Kidney tubule cell (primary cell): ENCODE results near the gene XG.
"Not testable (repeated sequence)": the region's sequence is repeated elsewhere in the genome, so short reads cannot be mapped to it uniquely, and the experiment has no call there.

ENCODE experiments used
- DNase-seq: peaks from one replicate; pipeline ENCODE4 v3.0.0-alpha.2; 2018; ENCODE audit warnings: low spot score

XG gene

GRCh38 chrX:2735270-2735669 lies 16.6 kb upstream of the XG start:
- no peak for DNase-seq

- no peak for DNase-seq
These were observed 11.2 kb upstream of the XG start for GRCh38 chrX:2740672-2741071.

- DNase-seq, result no peak
These were observed 10.5 kb upstream of the XG start for GRCh38 chrX:2741386-2741785.

GRCh38 chrX:2746250-2746649 lies 5.6 kb upstream of the XG start:
- peak; percentile 4 for DNase-seq

GRCh38 chrX:2748171-2748814 lies 3.5 kb upstream of the XG start:
- DNase-seq, result no peak

- DNase-seq, result no peak
These were observed 3.0 kb upstream of the XG start for GRCh38 chrX:2748815-2749188.

- DNase-seq, result no peak
These were observed 549 bp upstream of the XG start for GRCh38 chrX:2751291-2751690.

- not testable (repeated sequence) for DNase-seq
These were observed 601 bp downstream of the XG start for GRCh38 chrX:2752441-2752840.

GRCh38 chrX:2755163-2755715 lies 3.4 kb downstream of the XG start:
- DNase-seq, result not testable (repeated sequence)

GRCh38 chrX:2756548-2756947 lies 4.7 kb downstream of the XG start:
- no peak for DNase-seq

- no peak for DNase-seq
These were observed 9.4 kb downstream of the XG start for GRCh38 chrX:2761246-2761645.

GRCh38 chrX:2762671-2763070 lies 10.8 kb downstream of the XG start:
- not testable (repeated sequence) for DNase-seq

GRCh38 chrX:2764766-2765548 lies 13.1 kb downstream of the XG start:
- DNase-seq, result not testable (repeated sequence)

- no peak for DNase-seq
These were observed 13.7 kb downstream of the XG start for GRCh38 chrX:2765549-2765830.

GRCh38 chrX:2766906-2767305 lies 15.1 kb downstream of the XG start:
- DNase-seq, result no peak

GRCh38 chrX:2767631-2768455 lies 16.0 kb downstream of the XG start:
- no peak for DNase-seq

GRCh38 chrX:2769615-2770014 lies 17.8 kb downstream of the XG start:
- no peak for DNase-seq

- not testable (repeated sequence) for DNase-seq
These were observed 21.6 kb downstream of the XG start for GRCh38 chrX:2773166-2774055.

- DNase-seq, result no peak
These were observed 22.2 kb downstream of the XG start for GRCh38 chrX:2774057-2774456.

- no peak for DNase-seq
These were observed 22.9 kb downstream of the XG start for GRCh38 chrX:2774776-2775175.

- DNase-seq, result not testable (repeated sequence)
These were observed 28.8 kb downstream of the XG start for GRCh38 chrX:2780472-2781225.
